Retinal pigment epithelial cell (primary cell): ENCODE data around the gene SCAMP3.
"Not testable (repeated sequence)": the region's sequence is repeated elsewhere in the genome, so short reads cannot be mapped to it uniquely, and the experiment has no call there.

Source experiments
- DNase-seq: peaks from one replicate; pipeline ENCODE4 v3.0.0-alpha.2; 2010; ENCODE audit warnings: low read depth
- H3K4me3 ChIP-seq: 2 replicates; pipeline ENCODE4 v1.5.1; 2011; ENCODE audit warnings: mild to moderate bottlenecking, low read length, control low read depth, moderate library complexity
- CTCF ChIP-seq: conservative IDR thresholded peaks from 2 replicates; pipeline ENCODE4 v1.5.1; 2011; ENCODE audit warnings: low read depth, low read length, control low read depth, inconsistent platforms

SCAMP3 gene

GRCh38 chr1:155218854-155219591 lies 43.1 kb downstream of the SCAMP3 start:
- TF ChIP-seq CTCF = no peak
- DNase-seq = no peak
- no peak overlapping the region for H3K4me3 ChIP-seq

GRCh38 chr1:155214702-155215101 lies 47.5 kb downstream of the SCAMP3 start:
- not testable (repeated sequence) for DNase-seq, H3K4me3 ChIP-seq

GRCh38 chr1:155212051-155212440 lies 50.1 kb downstream of the SCAMP3 start:
- not testable (repeated sequence) for DNase-seq, H3K4me3 ChIP-seq

- not testable (repeated sequence) for DNase-seq, H3K4me3 ChIP-seq
Measured at GRCh38 chr1:155211381-155212050, 50.6 kb downstream of the SCAMP3 start.

GRCh38 chr1:155210314-155211104 lies 51.7 kb downstream of the SCAMP3 start:
- TF ChIP-seq CTCF = no peak
- DNase-seq = no peak
- H3K4me3 ChIP-seq = no peak overlapping the region

- TF ChIP-seq CTCF = no peak
- H3K4me3 ChIP-seq = peak overlapping the region; percentile 91
- no peak for DNase-seq
Measured at GRCh38 chr1:155209312-155209721, 52.8 kb downstream of the SCAMP3 start.

- DNase-seq = no peak
- H3K4me3 ChIP-seq = peak within 1 kb of the TSS; percentile 91
- TF ChIP-seq CTCF = no peak
Measured at GRCh38 chr1:155208541-155209311, 53.4 kb downstream of the SCAMP3 start, which contains the start of gene MTX1. Gene MTX1 (plus strand): TSS chr1:155208695. CDS start chr1:155208805, 110 bp downstream.
